ENCODE data around the gene ZNF256. TPM values are rescaled to one million over a fixed set of nuclear protein-coding genes. Genes with fewer than 3 reads are reported as not detected.

The ZNF256 gene
- polyA plus RNA-seq, 1 donor from 2014 or later = 11.0 TPM

DNA sequence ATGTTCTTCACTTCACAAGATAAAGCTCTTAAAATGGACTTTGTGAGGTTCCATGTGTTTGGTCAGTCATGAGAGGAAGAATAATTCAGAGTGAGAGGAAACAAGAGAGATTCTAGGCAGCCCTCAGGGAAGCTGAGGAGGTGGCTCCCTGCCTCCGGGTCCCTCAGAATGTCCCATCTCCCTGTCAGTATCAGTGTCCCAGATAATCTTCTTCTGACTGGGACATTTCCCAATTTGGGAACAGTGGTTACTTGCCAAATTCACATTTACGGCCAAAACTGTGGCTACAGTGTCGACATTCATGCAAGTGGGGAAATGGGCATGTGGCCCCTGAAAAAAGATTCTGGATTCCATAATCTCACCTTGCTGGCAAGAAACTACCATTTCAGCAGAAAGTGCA, 40.1 kb downstream of the ZNF256 start:
- H3K27me3 ChIP-seq (ENCODE audit: insufficient read depth, low read depth, low read length) = no peaks in the 10 kb centered on the region
- H3K36me3 ChIP-seq (ENCODE audit: insufficient read depth, low read length) = no peaks in the 10 kb centered on the region
- H3K9me3 ChIP-seq (ENCODE audit: low read length) = no peaks in the 10 kb centered on the region
- H3F3A ChIP-seq (ENCODE audit: insufficient read depth, low read length, poor library complexity, severe bottlenecking) = no peaks in the 10 kb centered on the region
- TF ChIP-seq POLR2AphosphoS5 (IDR thresholded peaks at IDR 0.05) (no peak), RAD21 (conservative IDR thresholded peaks at IDR 0.05) (no peak), TAF1 (IDR thresholded peaks at IDR 0.05; ENCODE audit: low read depth) (no peak), EZH2 (IDR thresholded peaks at IDR 0.05; ENCODE audit: borderline replicate concordance, insufficient read depth, low read length, poor library complexity, severe bottlenecking) (no peak), SMC3 (conservative IDR thresholded peaks at IDR 0.05; ENCODE audit: poor library complexity) (no peak), EP300 (conservative IDR thresholded peaks at IDR 0.05; ENCODE audit: poor library complexity, severe bottlenecking) (no peak), MXI1 (conservative IDR thresholded peaks at IDR 0.05; ENCODE audit: poor library complexity, severe bottlenecking) (no peak)
- TF ChIP-seq, protein P1, sequence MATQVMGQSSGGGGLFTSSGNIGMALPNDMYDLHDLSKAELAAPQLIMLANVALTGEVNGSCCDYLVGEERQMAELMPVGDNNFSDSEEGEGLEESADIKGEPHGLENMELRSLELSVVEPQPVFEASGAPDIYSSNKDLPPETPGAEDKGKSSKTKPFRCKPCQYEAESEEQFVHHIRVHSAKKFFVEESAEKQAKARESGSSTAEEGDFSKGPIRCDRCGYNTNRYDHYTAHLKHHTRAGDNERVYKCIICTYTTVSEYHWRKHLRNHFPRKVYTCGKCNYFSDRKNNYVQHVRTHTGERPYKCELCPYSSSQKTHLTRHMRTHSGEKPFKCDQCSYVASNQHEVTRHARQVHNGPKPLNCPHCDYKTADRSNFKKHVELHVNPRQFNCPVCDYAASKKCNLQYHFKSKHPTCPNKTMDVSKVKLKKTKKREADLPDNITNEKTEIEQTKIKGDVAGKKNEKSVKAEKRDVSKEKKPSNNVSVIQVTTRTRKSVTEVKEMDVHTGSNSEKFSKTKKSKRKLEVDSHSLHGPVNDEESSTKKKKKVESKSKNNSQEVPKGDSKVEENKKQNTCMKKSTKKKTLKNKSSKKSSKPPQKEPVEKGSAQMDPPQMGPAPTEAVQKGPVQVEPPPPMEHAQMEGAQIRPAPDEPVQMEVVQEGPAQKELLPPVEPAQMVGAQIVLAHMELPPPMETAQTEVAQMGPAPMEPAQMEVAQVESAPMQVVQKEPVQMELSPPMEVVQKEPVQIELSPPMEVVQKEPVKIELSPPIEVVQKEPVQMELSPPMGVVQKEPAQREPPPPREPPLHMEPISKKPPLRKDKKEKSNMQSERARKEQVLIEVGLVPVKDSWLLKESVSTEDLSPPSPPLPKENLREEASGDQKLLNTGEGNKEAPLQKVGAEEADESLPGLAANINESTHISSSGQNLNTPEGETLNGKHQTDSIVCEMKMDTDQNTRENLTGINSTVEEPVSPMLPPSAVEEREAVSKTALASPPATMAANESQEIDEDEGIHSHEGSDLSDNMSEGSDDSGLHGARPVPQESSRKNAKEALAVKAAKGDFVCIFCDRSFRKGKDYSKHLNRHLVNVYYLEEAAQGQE (IDR thresholded peaks at IDR 0.05; ENCODE audit: borderline replicate concordance) = no peak
- TF ChIP-seq, protein P2, sequence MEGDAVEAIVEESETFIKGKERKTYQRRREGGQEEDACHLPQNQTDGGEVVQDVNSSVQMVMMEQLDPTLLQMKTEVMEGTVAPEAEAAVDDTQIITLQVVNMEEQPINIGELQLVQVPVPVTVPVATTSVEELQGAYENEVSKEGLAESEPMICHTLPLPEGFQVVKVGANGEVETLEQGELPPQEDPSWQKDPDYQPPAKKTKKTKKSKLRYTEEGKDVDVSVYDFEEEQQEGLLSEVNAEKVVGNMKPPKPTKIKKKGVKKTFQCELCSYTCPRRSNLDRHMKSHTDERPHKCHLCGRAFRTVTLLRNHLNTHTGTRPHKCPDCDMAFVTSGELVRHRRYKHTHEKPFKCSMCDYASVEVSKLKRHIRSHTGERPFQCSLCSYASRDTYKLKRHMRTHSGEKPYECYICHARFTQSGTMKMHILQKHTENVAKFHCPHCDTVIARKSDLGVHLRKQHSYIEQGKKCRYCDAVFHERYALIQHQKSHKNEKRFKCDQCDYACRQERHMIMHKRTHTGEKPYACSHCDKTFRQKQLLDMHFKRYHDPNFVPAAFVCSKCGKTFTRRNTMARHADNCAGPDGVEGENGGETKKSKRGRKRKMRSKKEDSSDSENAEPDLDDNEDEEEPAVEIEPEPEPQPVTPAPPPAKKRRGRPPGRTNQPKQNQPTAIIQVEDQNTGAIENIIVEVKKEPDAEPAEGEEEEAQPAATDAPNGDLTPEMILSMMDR (IDR thresholded peaks at IDR 0.05; ENCODE audit: poor library complexity, severe bottlenecking) = no peak
- no peaks in the 10 kb centered on the region for H3K9me2 ChIP-seq (ENCODE audit: insufficient read depth, low read length)
- H3K4me3 ChIP-seq (ENCODE audit: low read length) = no peak overlapping the region
- H4K20me1 ChIP-seq (ENCODE audit: insufficient read depth) = no peaks in the 10 kb centered on the region
- no peaks in the 10 kb centered on the region for H3K79me2 ChIP-seq (replicated peaks; ENCODE audit: insufficient read depth, low read length)
- H3K27ac ChIP-seq (ENCODE audit: low read length) = no peak overlapping the region
- no peak overlapping the region for H3K9ac ChIP-seq (ENCODE audit: low read length)
- no peak overlapping the region for H2AFZ ChIP-seq (ENCODE audit: low read depth, low read length)
- no peak overlapping the region for H3K4me2 ChIP-seq (ENCODE audit: low read length)

DNA sequence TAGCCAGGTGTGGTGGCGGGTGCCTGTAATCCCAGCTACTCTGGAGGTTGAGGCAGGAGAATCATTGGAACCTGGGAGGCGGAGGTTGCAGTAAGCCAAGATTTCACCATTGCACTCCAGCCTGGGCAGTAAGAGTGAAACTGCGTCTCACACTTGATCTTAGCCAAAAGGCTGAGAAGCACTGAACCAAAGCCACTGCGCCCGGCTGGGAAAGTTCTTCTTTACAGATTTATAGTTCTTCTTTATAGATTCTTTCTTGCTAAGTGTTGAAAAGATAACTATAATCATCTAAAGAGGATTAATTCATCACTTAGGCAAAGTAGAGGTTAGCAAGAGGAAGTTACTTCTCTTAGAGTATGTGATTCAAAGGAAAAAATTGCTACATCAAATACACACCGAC, 42.2 kb downstream of the ZNF256 start:
- H3K4me2 ChIP-seq (ENCODE audit: low read length) = no peak overlapping the region
- no peaks in the 10 kb centered on the region for H3K9me2 ChIP-seq (ENCODE audit: insufficient read depth, low read length)
- no peaks in the 10 kb centered on the region for H3K36me3 ChIP-seq (ENCODE audit: insufficient read depth, low read length)
- no peaks in the 10 kb centered on the region for H3K9me3 ChIP-seq (ENCODE audit: low read length)
- H3F3A ChIP-seq (ENCODE audit: insufficient read depth, low read length, poor library complexity, severe bottlenecking) = no peaks in the 10 kb centered on the region
- H3K4me3 ChIP-seq (ENCODE audit: low read length) = no peak overlapping the region
- H3K79me2 ChIP-seq (replicated peaks; ENCODE audit: insufficient read depth, low read length) = no peaks in the 10 kb centered on the region
- no peaks in the 10 kb centered on the region for H4K20me1 ChIP-seq (ENCODE audit: insufficient read depth)
- TF ChIP-seq EZH2 (IDR thresholded peaks at IDR 0.05; ENCODE audit: borderline replicate concordance, insufficient read depth, low read length, poor library complexity, severe bottlenecking) (no peak), RAD21 (conservative IDR thresholded peaks at IDR 0.05) (no peak)
- H3K9ac ChIP-seq (ENCODE audit: low read length) = no peak overlapping the region
- H3K27ac ChIP-seq (ENCODE audit: low read length) = no peak overlapping the region
- no peaks in the 10 kb centered on the region for H3K27me3 ChIP-seq (ENCODE audit: insufficient read depth, low read depth, low read length)
- H2AFZ ChIP-seq (ENCODE audit: low read depth, low read length) = no peak overlapping the region
